ENCODE results near the gene RNF208.

The RNF208 gene

DNA sequence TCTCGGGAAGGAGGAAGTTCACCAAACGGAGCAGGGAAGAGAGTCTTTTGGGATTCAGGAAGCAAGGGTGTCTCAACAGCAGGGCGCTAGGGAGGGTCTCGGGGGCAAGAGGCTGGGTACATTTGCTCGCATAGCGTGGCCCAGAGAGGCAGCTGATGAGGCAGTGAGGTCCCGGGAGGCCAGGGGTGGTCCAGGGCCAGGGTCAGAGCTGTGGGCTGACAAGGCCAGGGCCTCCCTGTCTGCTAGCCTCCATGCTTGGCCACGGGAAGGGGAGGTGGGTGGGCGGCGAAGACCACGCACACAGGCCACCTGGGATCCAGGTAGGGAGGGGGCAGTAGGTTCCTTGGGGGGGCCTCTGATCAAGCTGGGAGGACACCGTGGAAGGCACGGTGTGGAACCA is 10.5 kb downstream of the RNF208 start:
- DNase-seq: no peak

DNA sequence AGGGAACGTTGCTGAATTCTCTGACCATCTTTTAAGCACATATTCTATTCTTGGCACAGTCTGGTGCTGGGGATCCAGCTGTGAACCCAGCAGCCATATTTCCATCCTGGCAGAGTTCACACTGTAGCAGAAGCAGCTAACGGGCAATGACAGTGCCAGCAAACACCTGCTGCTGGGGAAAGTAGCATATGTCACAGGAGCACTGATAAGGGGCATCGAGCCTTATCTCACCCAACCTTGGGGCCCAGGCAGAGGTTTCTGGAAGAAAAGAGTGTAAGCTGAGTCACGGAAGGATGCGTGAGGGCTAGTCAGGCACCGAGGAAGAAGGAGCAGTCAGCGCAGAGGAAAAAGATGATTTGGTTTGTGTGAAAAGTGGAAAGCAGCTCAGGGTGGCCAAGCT is 15.4 kb downstream of the RNF208 start:
- DNase-seq: no peak

DNA sequence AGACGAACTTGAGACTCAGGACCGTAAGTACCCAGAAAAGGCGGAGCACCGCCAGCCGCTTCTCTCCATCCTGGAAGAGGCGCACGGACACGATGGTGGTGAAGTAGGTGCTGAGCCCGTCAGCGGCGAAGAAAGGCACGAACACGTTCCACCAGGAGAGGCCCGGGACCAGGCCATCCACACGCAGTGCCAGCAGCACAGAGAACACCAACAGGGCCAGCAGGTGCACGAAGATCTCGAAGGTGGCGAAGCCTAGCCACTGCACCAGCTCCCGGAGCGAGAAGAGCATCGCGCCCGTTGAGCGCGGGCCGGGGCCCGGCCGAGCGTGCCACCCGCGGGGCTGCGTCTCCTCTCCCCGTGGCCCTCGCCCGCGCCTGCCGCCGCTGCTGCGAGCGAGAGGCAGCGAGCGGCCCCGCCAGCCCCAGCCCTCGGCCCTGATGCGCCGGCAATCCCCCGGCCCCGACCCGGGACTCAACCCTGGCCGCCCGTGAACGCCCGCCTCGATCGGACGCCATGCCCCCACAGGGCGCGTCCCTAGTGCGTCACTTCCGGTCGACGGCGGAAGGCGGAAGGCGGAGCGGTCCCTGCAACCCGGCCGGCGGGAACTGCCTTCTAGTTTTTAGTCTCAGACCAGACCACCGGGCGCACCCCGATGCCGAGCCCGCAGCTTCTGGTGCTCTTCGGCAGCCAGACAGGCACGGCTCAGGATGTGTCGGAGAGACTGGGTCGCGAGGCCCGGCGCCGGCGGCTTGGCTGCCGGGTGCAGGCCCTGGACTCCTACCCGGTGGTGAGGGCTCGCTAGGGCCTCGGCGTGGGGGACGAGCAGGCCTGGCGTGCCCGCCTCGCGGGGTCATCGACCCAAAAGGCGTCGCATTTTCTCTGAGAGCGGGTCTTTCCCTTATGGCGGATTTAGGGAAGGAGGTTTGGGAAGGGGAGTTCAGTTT is 16.6 kb downstream of the RNF208 start, which contains the start of the genes NDOR1 and TMEM203:
NDOR1 (plus strand) TSS at position 575 of the 944 bp plus-strand sequence; CDS start at position 653, 78 bp downstream.
TMEM203 (minus strand) TSS at position 523 of the 944 bp plus-strand sequence; CDS start at position 289, 234 bp downstream.
- peak; percentile 97 for DNase-seq

DNA sequence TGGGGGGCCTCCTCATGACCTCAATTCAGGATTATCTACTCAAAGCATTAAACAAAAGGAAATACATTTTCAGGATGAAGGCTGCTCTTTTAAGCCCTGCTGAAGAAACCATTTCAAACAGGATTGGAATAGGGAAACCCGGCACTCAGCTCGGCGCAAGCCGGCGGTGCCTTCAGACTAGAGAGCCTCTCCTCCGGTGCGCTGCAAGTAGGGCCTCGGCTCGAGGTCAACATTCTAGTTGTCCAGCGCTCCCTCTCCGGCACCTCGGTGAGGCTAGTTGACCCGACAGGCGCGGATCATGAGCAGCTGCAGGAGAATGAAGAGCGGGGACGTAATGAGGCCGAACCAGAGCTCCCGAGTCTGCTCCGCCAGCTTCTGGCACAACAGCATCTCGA is 17.3 kb downstream of the RNF208 start:
- DNase-seq: no peak

DNA sequence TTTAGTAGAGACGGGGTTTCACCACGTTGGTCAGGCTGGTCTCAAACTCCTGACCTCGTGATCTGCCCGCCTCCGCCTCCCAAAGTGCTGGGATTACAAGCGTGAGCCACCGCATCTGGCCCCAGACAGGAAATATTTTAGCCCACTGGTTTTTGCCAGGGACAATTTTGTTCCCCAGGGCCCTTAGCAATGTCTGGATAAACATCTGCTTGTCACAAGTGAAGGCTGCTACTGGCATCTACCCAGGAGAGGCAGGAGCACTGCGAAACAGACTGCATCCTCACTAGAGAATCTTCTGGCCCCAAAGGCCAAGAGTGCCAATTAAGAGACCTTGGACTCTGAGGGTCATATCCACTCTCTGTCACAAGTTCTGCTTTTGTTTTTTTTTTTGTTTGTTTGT is 19.1 kb downstream of the RNF208 start:
- DNase-seq: no peak

DNA sequence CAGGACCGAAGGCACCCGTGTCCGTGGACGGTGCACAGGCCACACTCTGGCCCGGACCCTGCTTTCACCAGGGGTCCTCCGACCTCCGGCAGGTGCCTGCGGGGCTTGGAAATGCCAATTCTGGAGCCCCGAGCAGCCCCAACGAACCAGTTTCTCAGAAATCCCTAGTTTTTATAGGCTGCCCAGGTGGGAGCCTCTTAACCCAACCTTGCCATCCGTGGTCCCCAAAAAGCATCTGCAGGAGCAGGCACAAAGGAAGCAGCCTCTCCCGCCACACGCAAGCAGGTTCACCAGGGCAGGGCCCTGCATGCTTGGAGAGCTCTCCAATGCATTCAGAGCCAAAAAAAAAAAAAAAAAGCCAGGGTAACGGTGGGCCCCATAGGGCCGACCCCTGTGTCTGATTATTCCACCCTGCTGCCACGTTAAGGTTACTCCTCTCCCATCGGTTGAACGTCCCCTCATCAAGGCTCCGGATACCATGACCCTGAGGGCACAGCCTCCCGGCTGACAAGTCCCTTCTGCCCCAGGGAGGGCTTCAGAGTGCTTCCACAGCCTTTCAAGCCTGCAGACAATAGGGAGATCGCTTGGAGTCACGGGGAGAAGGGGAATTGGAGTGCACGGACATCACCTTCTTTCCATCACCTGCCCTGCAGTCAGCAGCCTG is 20.7 kb downstream of the RNF208 start:
- DNase-seq: no peak

DNA sequence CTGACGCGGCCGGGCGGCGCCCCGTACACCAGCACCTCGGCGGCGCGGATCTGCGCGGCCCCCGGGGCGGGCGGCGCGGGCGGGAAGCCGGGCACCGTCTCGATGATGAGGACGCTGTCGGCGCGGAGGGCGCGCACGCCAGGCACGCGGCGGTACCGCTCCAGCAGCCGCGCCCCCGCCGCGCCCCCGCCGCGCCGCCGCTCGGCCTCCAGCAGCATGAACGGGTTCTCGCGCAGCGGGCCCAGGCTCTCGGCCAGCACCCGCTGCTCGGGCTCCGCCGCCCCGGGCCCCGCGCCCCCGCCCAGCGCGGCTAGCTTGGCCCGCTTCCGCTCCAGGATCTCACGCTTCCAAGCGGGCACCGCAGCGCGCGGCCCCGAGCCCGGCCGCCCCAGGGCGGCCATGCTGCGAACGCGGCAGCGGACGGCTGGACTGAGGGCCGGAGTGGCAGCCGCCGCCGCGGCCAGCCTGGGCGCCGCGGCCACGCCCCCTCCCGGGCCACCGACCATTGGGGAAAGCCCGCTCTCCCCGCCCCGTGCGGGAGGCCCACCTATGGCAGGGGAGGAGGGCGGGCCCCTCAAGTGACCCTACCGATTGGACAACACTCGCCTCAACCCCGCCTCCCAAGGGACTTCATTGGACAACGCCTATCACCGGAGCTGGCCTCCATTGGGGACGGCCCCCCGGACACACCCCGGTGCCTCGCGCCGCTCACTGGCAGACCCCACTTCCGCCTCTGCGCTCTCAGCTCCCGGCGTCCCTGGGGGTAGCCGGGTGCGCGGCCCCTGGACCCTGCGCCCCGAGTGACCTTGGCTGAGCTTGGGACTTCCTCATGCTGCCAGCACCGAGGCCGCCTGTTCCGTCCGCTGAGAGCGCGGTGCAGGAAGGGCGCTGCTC is 21.5 kb downstream of the RNF208 start, which contains the start of gene TPRN:
TPRN (minus strand) TSS at position 431 of the 894 bp plus-strand sequence; CDS start at position 401, 30 bp downstream.
- peak; percentile 97 for DNase-seq

DNA sequence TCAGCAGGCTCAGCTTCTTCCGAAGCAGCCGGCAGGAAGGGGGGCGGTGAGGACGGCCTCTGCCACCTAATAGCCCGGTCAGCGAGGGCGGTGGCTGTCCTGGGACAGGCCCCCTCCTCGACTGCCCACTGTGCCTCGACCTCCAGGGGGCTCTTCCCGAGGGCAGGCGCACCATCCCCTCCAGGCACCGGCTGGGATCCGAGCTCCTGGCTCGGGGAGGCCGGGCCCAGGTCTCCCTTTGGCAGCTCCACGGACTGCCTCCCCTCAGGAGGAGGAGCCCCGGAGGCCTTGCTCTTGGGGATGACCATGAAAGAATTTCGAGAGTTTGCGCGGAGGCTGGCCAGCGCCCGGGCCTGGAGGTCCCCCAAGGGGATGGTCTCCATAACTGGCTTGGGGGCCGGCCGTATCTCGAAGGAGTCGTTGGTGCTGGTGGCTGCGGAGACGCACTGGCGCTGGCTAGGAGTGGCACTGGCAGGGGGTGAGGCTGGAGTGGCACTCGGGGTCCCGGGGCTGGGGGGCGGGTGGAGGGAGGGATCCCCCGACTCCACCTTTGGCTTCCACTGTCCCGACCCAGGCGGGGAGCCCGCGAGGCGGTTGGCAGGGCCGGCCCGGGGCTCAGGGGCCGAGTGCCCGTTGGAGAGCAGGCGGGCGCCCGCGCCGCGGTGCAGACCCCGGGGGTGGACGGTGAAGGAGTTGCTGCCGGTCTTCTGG is 22.5 kb downstream of the RNF208 start:
- no peak for DNase-seq

DNA sequence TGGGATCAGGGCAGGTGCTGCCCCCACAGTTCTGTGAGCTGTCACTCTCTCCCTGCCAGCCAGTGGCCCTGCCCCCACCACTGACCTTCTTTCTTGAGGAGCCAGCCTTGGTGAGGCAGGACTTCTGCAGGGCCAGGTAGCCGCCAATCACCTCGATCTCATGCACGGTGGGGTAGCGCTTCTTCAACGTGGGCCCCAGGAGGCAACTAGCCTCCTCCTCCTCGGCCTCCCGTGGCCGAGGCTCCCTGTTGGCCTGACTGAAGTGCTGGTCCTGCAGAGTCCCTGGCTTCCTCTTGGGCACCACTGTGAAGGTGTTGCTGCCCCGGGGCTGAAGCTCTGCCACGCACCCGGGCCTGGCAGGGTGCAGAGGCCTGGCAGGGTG is 23.1 kb downstream of the RNF208 start:
- no peak for DNase-seq

DNA sequence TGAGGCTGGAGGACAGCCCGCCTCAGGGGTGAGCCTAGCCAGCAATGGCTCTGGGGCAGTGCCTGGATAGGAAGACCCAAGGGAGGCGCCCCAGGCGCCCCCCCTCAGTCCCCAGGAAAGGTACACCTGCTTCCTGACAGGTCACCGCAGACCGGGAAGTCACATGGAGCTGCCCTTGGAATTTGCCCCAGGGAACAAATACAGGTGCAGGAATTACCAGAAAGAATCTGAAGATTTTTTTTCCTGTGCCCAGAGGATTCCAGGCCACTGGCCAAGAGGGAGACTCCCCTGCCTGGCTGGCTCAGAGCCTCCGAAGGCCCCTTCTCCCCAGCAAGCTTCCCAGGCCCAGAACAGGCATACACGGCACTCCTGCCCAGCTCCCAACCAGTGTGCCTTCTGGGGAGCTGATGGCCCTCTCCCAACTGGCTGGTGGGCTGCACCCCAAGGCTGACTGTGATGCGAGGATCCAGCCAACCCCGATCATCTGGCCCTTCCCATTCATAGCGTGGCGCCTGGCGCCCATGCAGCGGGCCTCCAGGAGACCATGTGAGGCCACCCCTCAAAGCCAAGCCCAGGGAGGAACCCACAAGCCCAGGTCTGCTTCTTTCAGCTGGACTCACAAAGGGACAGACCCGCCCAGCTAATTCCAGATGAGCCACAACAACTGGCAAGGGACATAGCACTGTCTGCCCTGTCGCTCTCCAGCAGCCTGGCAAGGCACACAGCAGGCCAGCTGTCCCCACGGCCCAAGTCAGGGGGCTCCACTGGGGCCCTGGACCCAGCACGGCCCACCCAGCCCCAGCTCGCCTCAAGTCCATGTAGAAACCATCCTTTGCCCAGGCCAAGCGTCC is 23.8 kb downstream of the RNF208 start:
- no peak for DNase-seq

DNA sequence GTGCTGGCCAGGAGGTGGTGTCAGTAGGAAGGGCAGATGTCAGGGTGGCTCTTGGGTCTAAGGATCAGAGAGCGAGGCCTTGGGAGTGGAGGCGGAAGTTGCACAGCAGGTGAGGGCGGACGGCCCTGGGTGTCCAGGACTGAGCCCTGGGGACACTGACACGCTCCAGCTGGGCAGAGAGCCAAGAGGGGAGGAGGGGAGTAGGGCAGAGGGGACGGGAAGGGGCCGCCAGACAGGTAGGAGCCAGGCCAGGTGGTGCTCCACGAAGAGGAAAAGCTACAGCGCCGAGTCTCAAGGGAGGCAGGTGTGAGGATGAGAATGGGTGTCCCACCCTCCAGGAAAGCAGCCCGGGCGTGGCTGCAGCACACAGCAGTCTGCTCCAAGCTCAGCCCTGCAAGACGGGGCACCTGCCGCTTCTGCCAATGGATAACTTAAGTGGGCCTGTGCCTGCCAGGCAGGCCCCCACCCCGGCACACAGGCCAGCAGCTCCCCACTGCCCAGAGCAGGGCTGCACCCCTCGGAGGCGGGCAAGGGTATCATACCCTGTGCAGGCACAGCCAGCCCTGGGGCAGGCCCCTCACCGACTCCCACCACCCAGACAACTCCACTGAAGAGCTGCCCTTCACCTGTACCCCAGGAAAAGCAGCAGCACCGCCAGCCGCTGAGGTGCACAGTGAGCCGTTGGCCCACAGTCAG is 26.4 kb downstream of the RNF208 start:
- DNase-seq: no peak

DNA sequence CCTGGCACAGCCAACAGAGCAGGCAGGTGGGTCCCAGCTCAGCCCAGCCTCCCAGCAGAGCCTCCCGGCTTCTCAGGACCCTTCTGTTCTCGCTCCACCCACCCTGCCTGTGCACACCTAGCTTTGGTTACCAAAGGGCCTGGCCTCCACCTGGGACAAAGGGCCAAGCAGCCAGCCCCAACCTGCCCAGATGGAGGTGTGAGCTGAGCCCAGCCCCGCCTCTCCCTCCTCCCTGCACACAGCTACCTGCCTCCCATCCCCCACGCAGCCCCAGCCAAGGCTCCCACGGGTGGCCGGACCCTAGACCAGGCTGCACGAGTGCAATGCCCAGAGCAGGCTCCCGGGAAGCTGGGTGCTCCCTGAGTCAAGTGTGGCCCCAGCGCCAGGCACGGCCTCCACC is 27.1 kb downstream of the RNF208 start:
- DNase-seq: no peak

DNA sequence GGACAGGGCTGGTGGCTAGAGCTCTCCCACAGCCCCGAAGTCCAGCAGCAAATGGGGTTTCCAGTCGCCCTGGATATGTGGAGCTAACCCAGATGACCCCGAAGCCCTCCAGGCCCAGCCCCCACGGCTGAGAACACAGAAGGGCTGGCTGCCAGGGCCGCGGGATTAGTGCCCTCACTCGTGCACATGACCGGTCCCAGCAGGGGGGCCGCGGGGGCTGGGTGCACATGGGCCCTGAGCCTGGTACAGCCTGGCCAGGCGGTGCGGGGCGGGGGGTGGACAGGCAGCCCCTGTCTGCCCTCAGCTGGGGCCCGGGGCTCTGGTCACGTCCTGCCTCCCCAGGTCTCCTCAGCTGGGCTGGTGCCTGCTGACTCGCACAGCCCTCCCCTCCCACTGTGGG is 27.7 kb downstream of the RNF208 start:
- no peak for DNase-seq

DNA sequence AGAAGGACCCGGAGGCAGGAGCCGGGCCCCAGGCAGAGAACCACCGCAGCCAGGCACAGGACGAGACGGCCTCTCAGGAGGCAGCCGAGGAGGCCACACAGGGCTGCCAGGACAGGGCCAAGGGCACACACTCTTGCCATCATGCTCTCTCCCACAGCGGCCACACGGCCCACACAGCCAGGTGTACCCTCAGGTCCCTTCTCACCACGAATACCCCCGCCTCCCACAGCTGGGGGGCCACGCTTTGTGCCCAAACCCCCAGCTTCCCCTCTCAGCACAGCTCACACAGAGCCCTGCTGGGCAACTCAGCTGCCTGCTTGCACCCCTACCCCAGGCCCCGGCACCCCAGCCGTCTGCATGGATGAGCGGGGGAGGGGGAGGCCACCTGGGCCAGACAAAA is 28.3 kb downstream of the RNF208 start:
- DNase-seq: no peak

DNA sequence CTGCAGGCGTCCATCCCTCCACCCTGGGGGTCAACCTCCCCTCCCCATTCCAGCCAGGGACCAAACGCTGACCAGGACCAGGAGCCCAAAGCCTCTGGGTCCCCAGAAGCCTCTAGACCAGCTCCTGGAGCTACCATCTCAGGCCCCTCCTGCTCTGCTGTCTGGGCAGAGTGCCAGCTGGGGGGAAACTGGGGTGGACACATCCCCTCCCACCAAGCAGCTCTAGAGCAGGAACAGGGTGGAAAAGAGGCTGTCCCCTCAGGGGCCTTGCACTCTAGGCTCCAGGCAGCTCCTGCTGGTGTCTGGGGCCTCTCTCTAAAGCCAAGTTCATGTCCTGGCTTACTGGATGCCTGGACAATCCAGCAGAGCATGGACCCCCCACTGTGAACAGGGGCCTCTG is 29.2 kb downstream of the RNF208 start:
- DNase-seq: no peak

DNA sequence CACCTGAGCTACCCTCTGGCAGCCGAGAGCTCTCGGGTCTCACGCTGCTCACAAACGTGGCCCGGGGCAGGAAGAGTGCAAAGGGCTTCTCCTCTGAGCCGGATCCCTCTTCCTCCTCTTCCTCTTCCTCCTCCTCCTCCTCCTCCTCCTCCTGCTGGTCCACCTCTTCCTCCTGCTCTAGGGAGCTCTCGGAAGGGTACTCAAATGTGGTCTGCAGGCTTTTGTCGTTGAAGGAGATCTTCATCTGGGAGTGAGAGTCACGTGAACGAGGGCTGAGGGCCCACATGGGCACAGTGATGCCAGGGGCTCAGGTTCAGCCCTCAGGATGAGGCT is 29.6 kb downstream of the RNF208 start:
- DNase-seq: no peak

DNA sequence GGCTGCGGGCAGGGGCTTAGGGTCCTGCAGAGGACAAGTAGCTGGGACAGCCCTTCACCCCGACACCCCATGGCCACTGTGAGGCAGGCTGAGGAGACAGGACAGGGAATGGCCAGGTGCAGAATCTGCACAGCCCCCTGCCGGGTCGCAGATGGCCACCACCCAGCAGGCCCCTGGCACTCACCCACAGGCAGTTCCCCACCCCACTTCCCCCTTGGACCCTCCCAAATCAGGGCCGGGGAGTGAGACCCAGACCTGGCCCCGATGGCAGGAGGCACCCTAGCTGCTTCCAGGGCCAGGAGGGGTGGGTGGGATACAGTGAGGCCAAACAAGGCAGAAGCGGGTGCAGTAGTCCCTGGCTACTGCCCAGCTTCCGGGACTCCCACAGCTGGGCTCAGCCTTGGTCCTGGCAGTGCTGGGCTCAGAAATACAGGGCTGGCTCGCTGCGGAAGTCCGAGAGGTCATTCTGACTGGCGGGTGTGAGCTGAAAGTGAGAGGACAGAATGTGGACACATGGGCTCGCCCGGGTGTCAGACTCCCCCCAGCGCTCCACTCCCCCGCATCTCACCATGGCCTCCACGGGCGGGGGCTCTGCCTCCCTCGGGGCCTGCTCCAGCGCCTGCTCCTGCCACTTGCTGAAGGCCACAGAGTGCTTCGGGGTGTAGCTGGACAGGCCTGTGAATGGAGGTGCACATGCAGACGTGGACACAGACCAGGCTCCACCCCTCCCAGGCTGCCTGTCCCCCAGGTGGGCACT is 30.2 kb downstream of the RNF208 start:
- DNase-seq: no peak

DNA sequence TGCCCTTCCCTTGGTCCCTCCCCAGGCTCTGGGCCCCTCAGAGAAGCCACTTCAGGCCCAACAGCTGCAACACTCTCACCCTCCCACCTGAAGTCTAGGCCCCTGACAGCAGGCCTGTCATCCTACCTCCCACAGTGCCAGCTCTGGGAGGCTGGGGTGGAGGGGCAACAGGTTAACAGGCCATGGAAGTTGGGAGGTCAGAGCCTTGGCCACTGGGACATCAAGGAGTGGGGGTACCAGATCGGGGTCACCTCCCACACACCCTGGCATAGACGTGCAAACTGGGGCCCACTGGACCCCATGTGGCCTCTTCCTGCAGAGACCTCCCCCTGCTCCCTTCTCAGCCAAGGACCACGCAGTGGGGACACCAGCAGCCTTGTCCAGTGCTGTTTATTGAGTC is 30.8 kb downstream of the RNF208 start:
- no peak for DNase-seq

DNA sequence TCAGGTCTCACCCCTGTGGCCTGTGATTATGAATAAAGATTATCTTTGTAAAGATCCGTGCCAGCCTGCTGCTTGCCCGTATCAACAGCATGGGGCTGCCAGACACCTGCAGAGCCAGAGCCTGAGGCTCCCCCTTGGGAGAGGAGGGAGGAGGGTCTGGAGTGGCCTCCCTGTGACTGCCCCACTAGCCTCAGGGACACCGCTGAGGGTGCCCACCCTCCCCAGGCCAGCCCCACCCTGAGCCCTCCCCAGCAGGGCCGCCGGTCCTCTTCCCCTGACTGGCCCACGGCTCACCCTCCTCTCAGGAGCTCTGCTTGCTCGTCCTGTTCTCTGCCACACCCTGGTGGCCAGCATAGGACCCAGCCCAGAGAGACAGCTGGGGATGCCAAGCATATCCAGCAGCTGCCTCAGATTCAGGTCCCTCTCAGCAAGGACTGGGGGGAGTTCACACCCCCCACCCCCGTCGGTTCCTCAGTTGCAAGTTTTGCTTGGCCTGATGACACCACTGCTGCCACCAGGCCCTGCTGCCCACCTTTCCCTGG is 31.7 kb downstream of the RNF208 start:
- DNase-seq: no peak

All from effector CD4-positive, alpha-beta T cell (primary cell).